Measurements from ENCODE around the gene TTC3. TPM values are rescaled to one million over a fixed set of nuclear protein-coding genes. Genes with fewer than 3 reads are reported as not detected.

The TTC3 gene
- total RNA-seq, 1 donor from 2014 or later: 262 TPM

DNA sequence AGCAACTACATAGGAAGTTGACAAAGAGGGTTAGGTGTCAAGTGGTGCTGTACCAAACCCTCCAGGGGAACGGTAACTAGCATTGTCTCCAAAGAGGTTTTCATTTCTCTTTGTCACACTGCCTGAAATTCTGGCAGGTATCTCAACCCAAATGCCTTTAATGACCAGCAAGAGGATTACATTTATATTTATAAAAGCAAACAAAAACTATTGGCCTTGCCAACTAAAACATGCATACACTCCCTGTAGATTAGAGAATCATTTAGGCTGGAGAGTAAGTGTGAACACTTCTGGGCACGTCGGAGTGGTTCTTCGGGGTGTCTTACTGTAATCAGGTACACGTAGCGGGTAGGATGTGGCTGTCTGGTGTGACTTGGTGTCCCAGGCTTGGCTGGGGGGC lies 109.2 kb downstream of the TTC3 start:
- Histone ChIP-seq H3K36me3 (ENCODE audit: control insufficient read depth in 3 of 3, insufficient read depth in 3 of 3, low read length in 3 of 3) (peaks cover 4 to 30% (median 20%) of the 10 kb centered on the region in 3 donors), H3K27me3 (ENCODE audit: control insufficient read depth in 3 of 3, insufficient read depth in 3 of 3, low read length in 3 of 3) (no peaks in the 10 kb centered on the region)

GRCh38 chr21:37183749-37184148 lies 110.7 kb downstream of the TTC3 start:
- Histone ChIP-seq H3K4me1 (ENCODE audit: control insufficient read depth in 3 of 3, insufficient read depth in 3 of 3, low read length in 3 of 3) (peaks cover 0 to 8% (median 6%) of the 10 kb centered on the region in 3 donors), H3K27ac (ENCODE audit: low read depth, low read length) (no peak overlapping the region), H3K9me3 (ENCODE audit: control insufficient read depth in 3 of 3, low read length in 3 of 3) (no peaks in the 10 kb centered on the region), H3K4me3 (ENCODE audit: low read length in 3 of 3) (no peak overlapping the region), H3K27me3 (ENCODE audit: control insufficient read depth in 3 of 3, insufficient read depth in 3 of 3, low read length in 3 of 3) (no peaks in the 10 kb centered on the region), H3K9ac (ENCODE audit: low read depth in 1 of 3, low read length in 3 of 3) (no peak overlapping the region), H3K36me3 (ENCODE audit: control insufficient read depth in 3 of 3, insufficient read depth in 3 of 3, low read length in 3 of 3) (peaks cover 5 to 33% (median 27%) of the 10 kb centered on the region in 3 donors)

More for the DNA sequence above, 109.2 kb downstream of the TTC3 start:
- no peak overlapping the region for H3K4me3 ChIP-seq (ENCODE audit: low read length in 3 of 3)
- peaks cover 0 to 8% (median 6%) of the 10 kb centered on the region in 3 donors for H3K4me1 ChIP-seq (ENCODE audit: control insufficient read depth in 3 of 3, insufficient read depth in 3 of 3, low read length in 3 of 3)
- peak overlapping the region; percentile 92 for H3K27ac ChIP-seq (ENCODE audit: low read depth, low read length)
- no peak overlapping the region for H3K9ac ChIP-seq (ENCODE audit: low read depth in 1 of 3, low read length in 3 of 3)
- no peaks in the 10 kb centered on the region for H3K9me3 ChIP-seq (ENCODE audit: control insufficient read depth in 3 of 3, low read length in 3 of 3)

- Histone ChIP-seq H3K9ac (ENCODE audit: low read depth in 1 of 3, low read length in 3 of 3) (no peak overlapping the region), H3K4me3 (ENCODE audit: low read length in 3 of 3) (no peak overlapping the region), H3K4me1 (ENCODE audit: control insufficient read depth in 3 of 3, insufficient read depth in 3 of 3, low read length in 3 of 3) (peaks cover 0 to 8% (median 6%) of the 10 kb centered on the region in 3 donors), H3K27me3 (ENCODE audit: control insufficient read depth in 3 of 3, insufficient read depth in 3 of 3, low read length in 3 of 3) (no peaks in the 10 kb centered on the region), H3K36me3 (ENCODE audit: control insufficient read depth in 3 of 3, insufficient read depth in 3 of 3, low read length in 3 of 3) (peaks cover 7 to 33% (median 27%) of the 10 kb centered on the region in 3 donors), H3K27ac (ENCODE audit: low read depth, low read length) (no peak overlapping the region), H3K9me3 (ENCODE audit: control insufficient read depth in 3 of 3, low read length in 3 of 3) (no peaks in the 10 kb centered on the region)
Measured at GRCh38 chr21:37184784-37185593, 111.9 kb downstream of the TTC3 start.

GRCh38 chr21:37186983-37187382 lies 113.9 kb downstream of the TTC3 start:
- H3K27me3 ChIP-seq (ENCODE audit: control insufficient read depth in 3 of 3, insufficient read depth in 3 of 3, low read length in 3 of 3): no peaks in the 10 kb centered on the region

GRCh38 chr21:37188825-37189224 lies 115.8 kb downstream of the TTC3 start:
- no peak overlapping the region for H3K27ac ChIP-seq (ENCODE audit: low read depth, low read length)
- no peaks in the 10 kb centered on the region for H3K4me1 ChIP-seq (ENCODE audit: control insufficient read depth in 3 of 3, insufficient read depth in 3 of 3, low read length in 3 of 3)
- H3K9ac ChIP-seq (ENCODE audit: low read depth in 1 of 3, low read length in 3 of 3): no peak overlapping the region
- H3K36me3 ChIP-seq (ENCODE audit: control insufficient read depth in 3 of 3, insufficient read depth in 3 of 3, low read length in 3 of 3): peaks cover 13 to 49% (median 46%) of the 10 kb centered on the region in 3 donors
- no peaks in the 10 kb centered on the region for H3K27me3 ChIP-seq (ENCODE audit: control insufficient read depth in 3 of 3, insufficient read depth in 3 of 3, low read length in 3 of 3)
- H3K9me3 ChIP-seq (ENCODE audit: control insufficient read depth in 3 of 3, low read length in 3 of 3): no peaks in the 10 kb centered on the region
- H3K4me3 ChIP-seq (ENCODE audit: low read length in 3 of 3): no peak overlapping the region

More at GRCh38 chr21:37186983-37187382, 113.9 kb downstream of the TTC3 start:
- no peaks in the 10 kb centered on the region for H3K4me1 ChIP-seq (ENCODE audit: control insufficient read depth in 3 of 3, insufficient read depth in 3 of 3, low read length in 3 of 3)
- H3K9me3 ChIP-seq (ENCODE audit: control insufficient read depth in 3 of 3, low read length in 3 of 3): no peaks in the 10 kb centered on the region
- peaks cover 7 to 41% (median 33%) of the 10 kb centered on the region in 3 donors for H3K36me3 ChIP-seq (ENCODE audit: control insufficient read depth in 3 of 3, insufficient read depth in 3 of 3, low read length in 3 of 3)
- H3K27ac ChIP-seq (ENCODE audit: low read depth, low read length): no peak overlapping the region
- H3K4me3 ChIP-seq (ENCODE audit: low read length in 3 of 3): no peak overlapping the region
- H3K9ac ChIP-seq (ENCODE audit: low read depth in 1 of 3, low read length in 3 of 3): no peak overlapping the region

DNA sequence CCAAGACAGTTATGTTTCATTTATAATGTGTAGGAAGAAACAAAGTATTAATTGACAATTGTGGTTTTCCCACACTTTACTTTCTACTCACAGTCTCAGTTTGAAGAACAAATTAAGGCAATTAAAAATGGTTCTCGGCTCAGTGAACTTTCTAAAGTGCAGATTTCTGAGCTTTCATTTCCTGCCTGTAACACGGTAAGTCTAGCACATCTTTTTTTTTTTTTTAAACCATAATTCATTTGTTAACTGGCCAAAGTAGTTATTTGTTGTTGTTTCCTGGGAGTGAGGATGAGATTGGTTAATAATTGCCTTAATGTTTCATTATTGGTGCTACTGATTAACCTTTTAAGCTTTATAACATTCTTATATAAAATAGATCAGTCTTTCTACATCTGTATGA lies 119.0 kb downstream of the TTC3 start:
- peaks cover 21 to 51% (median 51%) of the 10 kb centered on the region in 3 donors for H3K36me3 ChIP-seq (ENCODE audit: control insufficient read depth in 3 of 3, insufficient read depth in 3 of 3, low read length in 3 of 3)
- H3K4me1 ChIP-seq (ENCODE audit: control insufficient read depth in 3 of 3, insufficient read depth in 3 of 3, low read length in 3 of 3): no peaks in the 10 kb centered on the region
- H3K9me3 ChIP-seq (ENCODE audit: control insufficient read depth in 3 of 3, low read length in 3 of 3): no peaks in the 10 kb centered on the region
- H3K27ac ChIP-seq (ENCODE audit: low read depth, low read length): no peak overlapping the region
- H3K9ac ChIP-seq (ENCODE audit: low read depth in 1 of 3, low read length in 3 of 3): no peak overlapping the region
- H3K4me3 ChIP-seq (ENCODE audit: low read length in 3 of 3): no peak overlapping the region
- H3K27me3 ChIP-seq (ENCODE audit: control insufficient read depth in 3 of 3, insufficient read depth in 3 of 3, low read length in 3 of 3): no peaks in the 10 kb centered on the region

DNA sequence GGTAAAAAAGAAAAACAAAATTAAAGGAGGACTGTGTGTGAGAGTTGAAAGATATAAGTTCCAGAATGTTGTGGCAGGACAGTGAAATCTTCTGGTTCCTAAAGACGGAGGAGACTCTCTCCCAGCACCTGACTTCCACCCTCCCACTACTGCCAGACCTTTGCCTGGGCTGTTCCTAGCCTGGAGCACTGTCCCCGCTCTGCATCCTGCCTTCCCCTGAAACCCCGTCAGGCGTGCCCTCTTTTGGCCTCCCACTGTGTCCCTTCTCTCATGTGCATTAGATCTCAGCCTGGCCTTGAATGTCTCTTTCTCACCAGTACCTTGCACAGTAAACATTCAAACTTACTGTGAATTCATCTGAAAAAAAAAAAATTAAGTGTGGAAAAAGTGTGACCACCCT lies 120.0 kb downstream of the TTC3 start:
- H3K27ac ChIP-seq (ENCODE audit: low read depth, low read length): no peak overlapping the region
- no peaks in the 10 kb centered on the region for H3K4me1 ChIP-seq (ENCODE audit: control insufficient read depth in 3 of 3, insufficient read depth in 3 of 3, low read length in 3 of 3)
- H3K27me3 ChIP-seq (ENCODE audit: control insufficient read depth in 3 of 3, insufficient read depth in 3 of 3, low read length in 3 of 3): no peaks in the 10 kb centered on the region
- H3K9me3 ChIP-seq (ENCODE audit: control insufficient read depth in 3 of 3, low read length in 3 of 3): no peaks in the 10 kb centered on the region
- H3K36me3 ChIP-seq (ENCODE audit: control insufficient read depth in 3 of 3, insufficient read depth in 3 of 3, low read length in 3 of 3): peaks cover 25 to 47% (median 44%) of the 10 kb centered on the region in 3 donors
- no peak overlapping the region for H3K4me3 ChIP-seq (ENCODE audit: low read length in 3 of 3)
- no peak overlapping the region for H3K9ac ChIP-seq (ENCODE audit: low read depth in 1 of 3, low read length in 3 of 3)

GRCh38 chr21:37193676-37194075 lies 120.6 kb downstream of the TTC3 start:
- Histone ChIP-seq H3K36me3 (ENCODE audit: control insufficient read depth in 3 of 3, insufficient read depth in 3 of 3, low read length in 3 of 3) (peaks cover 26 to 47% (median 43%) of the 10 kb centered on the region in 3 donors), H3K27me3 (ENCODE audit: control insufficient read depth in 3 of 3, insufficient read depth in 3 of 3, low read length in 3 of 3) (no peaks in the 10 kb centered on the region)

GRCh38 chr21:37195059-37195458 lies 122.0 kb downstream of the TTC3 start:
- H3K36me3 ChIP-seq (ENCODE audit: control insufficient read depth in 3 of 3, insufficient read depth in 3 of 3, low read length in 3 of 3): peaks cover 29 to 51% (median 50%) of the 10 kb centered on the region in 3 donors
- H3K9ac ChIP-seq (ENCODE audit: low read depth in 1 of 3, low read length in 3 of 3): no peak overlapping the region
- H3K27ac ChIP-seq (ENCODE audit: low read depth, low read length): no peak overlapping the region
- no peak overlapping the region for H3K4me3 ChIP-seq (ENCODE audit: low read length in 3 of 3)
- H3K27me3 ChIP-seq (ENCODE audit: control insufficient read depth in 3 of 3, insufficient read depth in 3 of 3, low read length in 3 of 3): no peaks in the 10 kb centered on the region
- H3K4me1 ChIP-seq (ENCODE audit: control insufficient read depth in 3 of 3, insufficient read depth in 3 of 3, low read length in 3 of 3): peaks cover 0 to 10% (median 7%) of the 10 kb centered on the region in 3 donors
- H3K9me3 ChIP-seq (ENCODE audit: control insufficient read depth in 3 of 3, low read length in 3 of 3): no peaks in the 10 kb centered on the region

More at GRCh38 chr21:37193676-37194075, 120.6 kb downstream of the TTC3 start:
- Histone ChIP-seq H3K27ac (ENCODE audit: low read depth, low read length) (no peak overlapping the region), H3K4me3 (ENCODE audit: low read length in 3 of 3) (no peak overlapping the region), H3K4me1 (ENCODE audit: control insufficient read depth in 3 of 3, insufficient read depth in 3 of 3, low read length in 3 of 3) (no peaks in the 10 kb centered on the region), H3K9ac (ENCODE audit: low read depth in 1 of 3, low read length in 3 of 3) (no peak overlapping the region), H3K9me3 (ENCODE audit: control insufficient read depth in 3 of 3, low read length in 3 of 3) (no peaks in the 10 kb centered on the region)

GRCh38 chr21:37195610-37196009 lies 122.6 kb downstream of the TTC3 start:
- no peaks in the 10 kb centered on the region for H3K9me3 ChIP-seq (ENCODE audit: control insufficient read depth in 3 of 3, low read length in 3 of 3)
- H3K27me3 ChIP-seq (ENCODE audit: control insufficient read depth in 3 of 3, insufficient read depth in 3 of 3, low read length in 3 of 3): no peaks in the 10 kb centered on the region
- no peak overlapping the region for H3K4me3 ChIP-seq (ENCODE audit: low read length in 3 of 3)
- H3K36me3 ChIP-seq (ENCODE audit: control insufficient read depth in 3 of 3, insufficient read depth in 3 of 3, low read length in 3 of 3): peaks cover 29 to 55% (median 52%) of the 10 kb centered on the region in 3 donors
- no peak overlapping the region for H3K9ac ChIP-seq (ENCODE audit: low read depth in 1 of 3, low read length in 3 of 3)
- H3K27ac ChIP-seq (ENCODE audit: low read depth, low read length): no peak overlapping the region
- H3K4me1 ChIP-seq (ENCODE audit: control insufficient read depth in 3 of 3, insufficient read depth in 3 of 3, low read length in 3 of 3): peaks cover 2 to 15% (median 13%) of the 10 kb centered on the region in 3 donors

All from skeletal muscle tissue (tissue), 4 donors.